ENCODE data around the gene CRTC2. TPM values are rescaled to one million over a fixed set of nuclear protein-coding genes. Genes with fewer than 3 reads are reported as not detected.

CRTC2 gene
- total RNA-seq, 1 experiment from 2014 or later: 40.8 TPM

GRCh38 chr1:153958961-153959260 lies 499 bp upstream of the CRTC2 start:
- no peaks in the 10 kb centered on the region for H3K27me3 ChIP-seq (replicated peaks; ENCODE audit: insufficient read depth, low read depth, low read length, poor library complexity)
- TF ChIP-seq EZH2 (IDR thresholded peaks at IDR 0.05; ENCODE audit: borderline replicate concordance, low read depth, low read length, poor library complexity, severe bottlenecking): no peak
- TF ChIP-seq, protein P1, sequence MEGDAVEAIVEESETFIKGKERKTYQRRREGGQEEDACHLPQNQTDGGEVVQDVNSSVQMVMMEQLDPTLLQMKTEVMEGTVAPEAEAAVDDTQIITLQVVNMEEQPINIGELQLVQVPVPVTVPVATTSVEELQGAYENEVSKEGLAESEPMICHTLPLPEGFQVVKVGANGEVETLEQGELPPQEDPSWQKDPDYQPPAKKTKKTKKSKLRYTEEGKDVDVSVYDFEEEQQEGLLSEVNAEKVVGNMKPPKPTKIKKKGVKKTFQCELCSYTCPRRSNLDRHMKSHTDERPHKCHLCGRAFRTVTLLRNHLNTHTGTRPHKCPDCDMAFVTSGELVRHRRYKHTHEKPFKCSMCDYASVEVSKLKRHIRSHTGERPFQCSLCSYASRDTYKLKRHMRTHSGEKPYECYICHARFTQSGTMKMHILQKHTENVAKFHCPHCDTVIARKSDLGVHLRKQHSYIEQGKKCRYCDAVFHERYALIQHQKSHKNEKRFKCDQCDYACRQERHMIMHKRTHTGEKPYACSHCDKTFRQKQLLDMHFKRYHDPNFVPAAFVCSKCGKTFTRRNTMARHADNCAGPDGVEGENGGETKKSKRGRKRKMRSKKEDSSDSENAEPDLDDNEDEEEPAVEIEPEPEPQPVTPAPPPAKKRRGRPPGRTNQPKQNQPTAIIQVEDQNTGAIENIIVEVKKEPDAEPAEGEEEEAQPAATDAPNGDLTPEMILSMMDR (conservative IDR thresholded peaks at IDR 0.05; ENCODE audit: low read depth, low read length): no peak
- CTCF ChIA-PET: no interaction called here
- DNase-seq (ENCODE audit: low spot score): no peak
- H3K9me3 ChIP-seq (ENCODE audit: low read depth, low read length, poor library complexity, severe bottlenecking): no peaks in the 10 kb centered on the region
- H3K4me3 ChIP-seq (ENCODE audit: low read depth, low read length, poor library complexity, severe bottlenecking): peak overlapping the region; percentile 95
- H3K27ac ChIP-seq (ENCODE audit: low read depth, low read length, poor library complexity, severe bottlenecking): peak overlapping the region; percentile 0
- POLR2A ChIA-PET (ENCODE audit: low non-redundant PET): interaction anchor here (0.5 kb wide), 1 partner anchor 17 kb away, joined by 3 read pairs; no protein-coding TSS in a partner anchor
- H3K4me1 ChIP-seq (ENCODE audit: insufficient read depth, low read length, poor library complexity, severe bottlenecking): peaks cover 18% of the 10 kb centered on the region
- intact Hi-C loops (cut with micrococcal nuclease; ENCODE audit: unreplicated experiment): no loop called here
- H3K36me3 ChIP-seq (ENCODE audit: insufficient read depth, low read length, poor library complexity, severe bottlenecking): peaks cover 13% of the 10 kb centered on the region
- BruUV-seq (replicated peaks): no TSS peak

- no TSS peak for BruUV-seq (replicated peaks)
- intact Hi-C loops (cut with micrococcal nuclease; ENCODE audit: unreplicated experiment): no loop called here
- CTCF ChIA-PET: interaction anchor here (0.7 kb wide), 1 partner anchor 150 kb away, joined by 3 read pairs; no protein-coding TSS in a partner anchor
- no peak for TF ChIP-seq EZH2 (IDR thresholded peaks at IDR 0.05; ENCODE audit: borderline replicate concordance, low read depth, low read length, poor library complexity, severe bottlenecking)
- TF ChIP-seq, protein P1 (conservative IDR thresholded peaks at IDR 0.05; ENCODE audit: low read depth, low read length): no peak
- H3K36me3 ChIP-seq (ENCODE audit: insufficient read depth, low read length, poor library complexity, severe bottlenecking): peaks cover 17% of the 10 kb centered on the region
- POLR2A ChIA-PET (ENCODE audit: low non-redundant PET): no interaction called here
- DNase-seq (ENCODE audit: low spot score): no peak
- peak overlapping the region; percentile 95 for H3K4me3 ChIP-seq (ENCODE audit: low read depth, low read length, poor library complexity, severe bottlenecking)
- H3K27me3 ChIP-seq (replicated peaks; ENCODE audit: insufficient read depth, low read depth, low read length, poor library complexity): no peaks in the 10 kb centered on the region
- H3K4me1 ChIP-seq (ENCODE audit: insufficient read depth, low read length, poor library complexity, severe bottlenecking): peaks cover 18% of the 10 kb centered on the region
- H3K27ac ChIP-seq (ENCODE audit: low read depth, low read length, poor library complexity, severe bottlenecking): peak overlapping the region; percentile 84
- H3K9me3 ChIP-seq (ENCODE audit: low read depth, low read length, poor library complexity, severe bottlenecking): no peaks in the 10 kb centered on the region
These were observed 685 bp downstream of the CRTC2 start for GRCh38 chr1:153957744-153958110.

GRCh38 chr1:153956997-153957715 lies 1.3 kb downstream of the CRTC2 start:
- no TSS peak for BruUV-seq (replicated peaks)
- TF ChIP-seq, protein P1 (conservative IDR thresholded peaks at IDR 0.05; ENCODE audit: low read depth, low read length): no peak
- no peak for TF ChIP-seq EZH2 (IDR thresholded peaks at IDR 0.05; ENCODE audit: borderline replicate concordance, low read depth, low read length, poor library complexity, severe bottlenecking)
- H3K27ac ChIP-seq (ENCODE audit: low read depth, low read length, poor library complexity, severe bottlenecking): peak overlapping the region; percentile 84

More at GRCh38 chr1:153956997-153957715, 1.3 kb downstream of the CRTC2 start:
- H3K4me3 ChIP-seq (ENCODE audit: low read depth, low read length, poor library complexity, severe bottlenecking): peak overlapping the region; percentile 95
- peaks cover 22% of the 10 kb centered on the region for H3K36me3 ChIP-seq (ENCODE audit: insufficient read depth, low read length, poor library complexity, severe bottlenecking)
- CTCF ChIA-PET: no interaction called here
- no peaks in the 10 kb centered on the region for H3K9me3 ChIP-seq (ENCODE audit: low read depth, low read length, poor library complexity, severe bottlenecking)
- DNase-seq (ENCODE audit: low spot score): no peak
- intact Hi-C loops (cut with micrococcal nuclease; ENCODE audit: unreplicated experiment): no loop called here
- POLR2A ChIA-PET (ENCODE audit: low non-redundant PET): no interaction called here
- H3K4me1 ChIP-seq (ENCODE audit: insufficient read depth, low read length, poor library complexity, severe bottlenecking): peaks cover 13% of the 10 kb centered on the region
- no peaks in the 10 kb centered on the region for H3K27me3 ChIP-seq (replicated peaks; ENCODE audit: insufficient read depth, low read depth, low read length, poor library complexity)
